Activated T-helper 2 cell treated with anti-CD3 and anti-CD28 coated beads, Interferon-gamma antibody, Interleukin-2, Interleukin-4, amounts not matched to agents 10 μg/mL and 5 μg/mL and 100 μg/mL, durations not matched to agents 14 hours and 24 hours and 36 hours (primary cell): Measurements from ENCODE around the gene ADGRF5. TPM values are rescaled to one million over a fixed set of nuclear protein-coding genes. Genes with fewer than 3 reads are reported as not detected.

ENCODE experiments used
- DNase-seq: peaks from one replicate; pipeline ENCODE4 v3.0.0; 2021; ENCODE audit warnings: low spot score
- H3K27ac Mint-ChIP-seq: one replicate; pipeline ENCODE4 v1.8.0; 2021; ENCODE audit warnings: mixed read lengths
- H3K27me3 Mint-ChIP-seq: one replicate; pipeline ENCODE4 v1.8.0; 2021; ENCODE audit warnings: low read depth, mixed read lengths
- H3K36me3 Mint-ChIP-seq: one replicate; pipeline ENCODE4 v1.8.0; 2021; ENCODE audit warnings: low read depth, mixed read lengths
- H3K4me1 Mint-ChIP-seq: one replicate; pipeline ENCODE4 v1.8.0; 2021; ENCODE audit warnings: low read depth, mixed read lengths
- H3K4me3 Mint-ChIP-seq: one replicate; pipeline ENCODE4 v1.8.0; 2021; ENCODE audit warnings: low read depth, mild to moderate bottlenecking, moderate library complexity, mixed read lengths
- H3K9me3 Mint-ChIP-seq: one replicate; pipeline ENCODE4 v1.8.0; 2021; ENCODE audit warnings: mixed read lengths
- intact Hi-C: fragments of 100-400 bp; cut with micrococcal nuclease; formaldehyde crosslinking; loops from one replicate; pipeline ENCODE4 v1.15.1; 2023
- total RNA-seq: library from RNA; stranded (reverse); gene quantifications from 2 replicates; pipeline ENCODE4 v1.2.3, GENCODE V29; 2022

Gene ADGRF5
- total RNA-seq, 1 donor from 2014 or later = not detected

DNA sequence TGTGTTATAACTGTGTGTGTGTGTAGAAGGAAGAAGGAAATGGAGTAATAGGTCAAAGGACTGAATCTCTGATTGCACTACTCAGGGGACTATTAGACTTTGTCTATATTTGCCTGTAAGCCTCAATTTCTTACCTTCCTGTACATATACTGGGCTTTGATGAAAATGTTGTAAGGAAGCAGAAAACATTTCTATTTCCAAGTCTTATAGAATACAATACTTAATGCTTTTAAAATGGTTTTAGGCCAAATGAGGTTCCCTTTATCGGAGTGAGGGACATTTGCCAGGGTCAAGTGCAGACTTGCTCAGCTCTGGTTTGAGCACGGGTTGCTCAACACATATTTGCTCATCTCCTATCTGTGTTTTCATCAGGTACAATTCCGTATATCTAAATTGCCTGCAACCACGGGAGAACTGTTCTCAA, 100.3 kb downstream of the ADGRF5 start:
- Mint-ChIP-seq H3K4me1 (no peaks in the 10 kb centered on the region), H3K36me3 (no peaks in the 10 kb centered on the region), H3K27me3 (peaks cover 3% of the 10 kb centered on the region), H3K4me3 (no peak overlapping the region), H3K27ac (no peak overlapping the region), H3K9me3 (no peaks in the 10 kb centered on the region)
- no peak for DNase-seq
- intact Hi-C loops = no loop called here

DNA sequence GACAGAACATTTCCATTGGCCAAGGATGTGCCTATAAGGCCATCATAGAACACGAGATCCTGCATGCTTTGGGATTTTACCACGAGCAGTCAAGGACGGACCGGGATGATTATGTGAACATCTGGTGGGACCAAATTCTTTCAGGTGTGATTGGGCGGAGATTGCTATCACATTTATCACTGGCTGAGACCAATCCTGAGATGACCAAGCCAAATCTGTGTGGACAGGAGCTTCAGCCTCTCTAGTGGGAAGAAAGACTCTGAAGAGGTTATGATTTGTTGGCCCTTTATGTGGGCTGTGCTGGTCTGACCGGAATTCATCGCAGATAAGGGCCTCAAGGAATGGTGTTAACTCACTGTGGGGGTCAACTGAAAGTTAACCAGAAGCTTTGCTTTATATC, 102.2 kb downstream of the ADGRF5 start:
- H3K9me3 Mint-ChIP-seq = no peaks in the 10 kb centered on the region

DNA sequence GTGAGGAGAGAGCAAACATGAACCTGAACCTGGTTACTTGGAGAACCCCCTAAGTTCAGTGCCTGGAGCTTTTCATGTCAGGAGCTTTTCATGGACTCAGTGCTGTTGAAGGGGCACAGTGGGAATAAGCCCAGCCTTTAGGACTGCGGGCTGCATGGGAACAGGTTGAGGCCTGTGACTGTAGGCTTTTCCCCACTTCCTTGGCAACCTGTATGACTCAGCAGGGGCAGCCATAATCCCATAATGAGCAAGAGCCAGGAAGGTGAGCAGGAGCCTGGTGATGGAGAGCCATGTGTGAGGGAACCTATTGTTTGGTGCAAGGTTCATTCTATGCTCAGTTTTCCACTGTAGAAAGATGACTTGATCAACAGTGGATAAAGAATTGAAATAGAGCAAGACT, 105.1 kb downstream of the ADGRF5 start:
- intact Hi-C loops = no loop called here
- peaks cover 3% of the 10 kb centered on the region for H3K27me3 Mint-ChIP-seq
- no peak overlapping the region for H3K27ac Mint-ChIP-seq
- H3K4me3 Mint-ChIP-seq = no peak overlapping the region
- no peak for DNase-seq
- no peaks in the 10 kb centered on the region for H3K4me1 Mint-ChIP-seq
- H3K9me3 Mint-ChIP-seq = no peaks in the 10 kb centered on the region
- H3K36me3 Mint-ChIP-seq = no peaks in the 10 kb centered on the region

More for the DNA sequence above, 102.2 kb downstream of the ADGRF5 start:
- peaks cover 3% of the 10 kb centered on the region for H3K27me3 Mint-ChIP-seq
- DNase-seq = no peak
- no peak overlapping the region for H3K4me3 Mint-ChIP-seq
- intact Hi-C loops = no loop called here
- no peak overlapping the region for H3K27ac Mint-ChIP-seq
- H3K4me1 Mint-ChIP-seq = no peaks in the 10 kb centered on the region
- H3K36me3 Mint-ChIP-seq = no peaks in the 10 kb centered on the region

- no peak overlapping the region for H3K27ac Mint-ChIP-seq
- H3K9me3 Mint-ChIP-seq = no peaks in the 10 kb centered on the region
- H3K36me3 Mint-ChIP-seq = no peaks in the 10 kb centered on the region
- peaks cover 3% of the 10 kb centered on the region for H3K27me3 Mint-ChIP-seq
- no peaks in the 10 kb centered on the region for H3K4me1 Mint-ChIP-seq
- intact Hi-C loops = no loop called here
- DNase-seq = no peak
- no peak overlapping the region for H3K4me3 Mint-ChIP-seq
Observed at GRCh38 chr6:46815130-46815529, 106.6 kb downstream of the ADGRF5 start.

GRCh38 chr6:46808806-46809205, 112.9 kb downstream of the ADGRF5 start:
- Mint-ChIP-seq H3K9me3 (no peaks in the 10 kb centered on the region), H3K4me1 (no peaks in the 10 kb centered on the region), H3K27me3 (peaks cover 1% of the 10 kb centered on the region), H3K36me3 (no peaks in the 10 kb centered on the region), H3K27ac (no peak overlapping the region), H3K4me3 (no peak overlapping the region)
- no peak for DNase-seq
- intact Hi-C loops = no loop called here

Other genes starting within 250 kb of the ADGRF5 start
- gene TDRD6, start 234.1 kb downstream of the ADGRF5 start, total RNA-seq = not detected in 2 replicates
- gene PLA2G7, start 186.6 kb downstream of the ADGRF5 start, total RNA-seq = not detected in 2 replicates
- not detected in 2 replicates for gene ANKRD66, start 175.0 kb downstream of the ADGRF5 start, total RNA-seq
- not detected in 2 replicates for gene MEP1A, start 128.5 kb downstream of the ADGRF5 start, total RNA-seq
- not detected in 2 replicates for gene ADGRF1, start 120.4 kb upstream of the ADGRF5 start, total RNA-seq